GM23338 (cell line): ENCODE measurements around the gene SMIM21. TPM values are rescaled to one million over a fixed set of nuclear protein-coding genes. Genes with fewer than 3 reads are reported as not detected.

Experiments
- ATAC-seq: fragments of 200-7000 bp; cut with Tn5 transposase; 3 replicates; pipeline ENCODE4 v1.9.1; 2020
- DNase-seq: peaks from one replicate; pipeline ENCODE4 v3.0.0-alpha.2; 2015; ENCODE audit warnings: low spot score
- H2AFZ ChIP-seq: fragments of 200-600 bp; sonication (generic); 2 replicates; pipeline ENCODE4 v1.8.0; 2016; ENCODE audit warnings: antibody characterized with exemption, mild to moderate bottlenecking, moderate library complexity
- H3F3A ChIP-seq: fragments of 200-600 bp; sonication (generic); replicated peaks from 2 replicates; pipeline ENCODE4 v1.8.0; 2017; ENCODE audit warnings: antibody characterized with exemption, mixed run types, low read depth
- H3K27ac ChIP-seq: fragments of 200-600 bp; sonication (generic); 2 replicates; pipeline ENCODE4 v1.6.1; 2016; ENCODE audit warnings: low read depth
- H3K27me3 ChIP-seq: fragments of 200-600 bp; sonication (generic); 2 replicates; pipeline ENCODE4 v1.8.0; 2016; ENCODE audit warnings: mild to moderate bottlenecking, mixed run types, moderate library complexity; ENCODE audit not compliant: insufficient read depth
- H3K36me3 ChIP-seq: fragments of 200-600 bp; sonication (generic); 2 replicates; pipeline ENCODE4 v1.8.0; 2016; ENCODE audit warnings: mild to moderate bottlenecking; ENCODE audit not compliant: insufficient read depth
- H3K4me1 ChIP-seq: fragments of 200-600 bp; sonication (generic); 2 replicates; pipeline ENCODE4 v1.8.0; 2016; ENCODE audit warnings: mild to moderate bottlenecking, moderate library complexity; ENCODE audit not compliant: insufficient read depth
- H3K4me2 ChIP-seq: fragments of 200-600 bp; sonication (generic); 2 replicates; pipeline ENCODE4 v1.7.1; 2017; ENCODE audit warnings: mixed run types
- H3K4me3 ChIP-seq: fragments of 200-600 bp; sonication (generic); 2 replicates; pipeline ENCODE4 v1.6.1; 2016; ENCODE audit warnings: mixed run types
- H3K79me2 ChIP-seq: fragments of 200-600 bp; sonication (generic); replicated peaks from 2 replicates; pipeline ENCODE4 v1.8.0; 2017; ENCODE audit warnings: mild to moderate bottlenecking; ENCODE audit not compliant: insufficient read depth
- H3K9me2 ChIP-seq: fragments of 200-600 bp; sonication (generic); 2 replicates; pipeline ENCODE4 v1.8.0; 2017; ENCODE audit not compliant: insufficient read depth
- H4K20me1 ChIP-seq: fragments of 200-600 bp; sonication (generic); replicated peaks from 2 replicates; pipeline ENCODE4 v1.8.0; 2017; ENCODE audit warnings: mild to moderate bottlenecking; ENCODE audit not compliant: insufficient read depth
- H3K27ac Mint-ChIP-seq: 2 replicates; pipeline ENCODE4 v1.8.0; 2020; ENCODE audit warnings: inconsistent platforms, mild to moderate bottlenecking, moderate library complexity, mixed read lengths
- H3K27me3 Mint-ChIP-seq: 3 replicates; pipeline ENCODE4 v1.8.0; 2022; ENCODE audit warnings: low read depth, mild to moderate bottlenecking, moderate library complexity, mixed read lengths, inconsistent platforms; ENCODE audit not compliant: insufficient read depth, poor library complexity
- H3K36me3 Mint-ChIP-seq: 3 replicates; pipeline ENCODE4 v1.8.0; 2021; ENCODE audit warnings: low read depth, mild to moderate bottlenecking, inconsistent platforms, moderate library complexity, mixed read lengths
- H3K4me1 Mint-ChIP-seq: 3 replicates; pipeline ENCODE4 v1.8.0; 2020; ENCODE audit warnings: mild to moderate bottlenecking, inconsistent platforms, mixed read lengths
- H3K4me3 Mint-ChIP-seq: 3 replicates; pipeline ENCODE4 v1.8.0; 2021; ENCODE audit warnings: moderate library complexity, mild to moderate bottlenecking, inconsistent platforms, mixed read lengths
- H3K9me3 Mint-ChIP-seq: 3 replicates; pipeline ENCODE4 v1.8.0; 2020; ENCODE audit warnings: moderate library complexity, mild to moderate bottlenecking, inconsistent platforms, mixed read lengths
- EZH2phosphoT487 ChIP-seq: fragments of 200-600 bp; sonication (generic); IDR thresholded peaks from one replicate; pipeline ENCODE4 v1.8.1; 2018; ENCODE audit warnings: antibody characterized with exemption; ENCODE audit not compliant: unreplicated experiment
- POLR2AphosphoS5 ChIP-seq: IDR thresholded peaks from 2 replicates; pipeline ENCODE4 v1.6.1; 2016; ENCODE audit warnings: antibody characterized with exemption, low read depth
- REST ChIP-seq: IDR thresholded peaks from one replicate; pipeline ENCODE4 v1.6.1; 2018; ENCODE audit warnings: antibody characterized with exemption; ENCODE audit not compliant: unreplicated experiment
- ZNF331 ChIP-seq: fragments of 250-450 bp; sonication (Bioruptor Pico); IDR thresholded peaks from 2 replicates; pipeline ENCODE4 v1.5.0; 2020; ENCODE audit warnings: low read depth, mild to moderate bottlenecking, moderate library complexity
- ZNF462 ChIP-seq: fragments of 250-450 bp; sonication (Bioruptor Pico); IDR thresholded peaks from 2 replicates; pipeline ENCODE4 v1.5.0; 2020; ENCODE audit warnings: mild to moderate bottlenecking, moderate library complexity
- polyA plus RNA-seq: library from polyadenylated mRNA; unstranded; fragments of >200 nt; fragmentation: Nextera tagmentation; extraction: Ambion mirVana; gene quantifications from 2 replicates; pipeline ENCODE4 v1.2.1, GENCODE V29; 2016
- total RNA-seq: library from RNA; depleted of rRNA; stranded (reverse); fragments of >200 nt; shearing (Covaris generic); gene quantifications from 2 replicates; pipeline ENCODE4 v1.2.3, GENCODE V29; 2014
- TF ChIP-seq, protein P1 (sequence below): IDR thresholded peaks from 2 replicates; pipeline ENCODE4 v1.6.1; 2016; ENCODE audit warnings: antibody characterized with exemption
- TF ChIP-seq, protein P2 (sequence below), 2 experiments: fragments of 200-600 bp in 1 of 2; sonication (generic) in 1 of 2; conservative IDR thresholded peaks; 2 replicates each; pipeline versions ENCODE4 v1.5.1 to v1.6.1; 2016 to 2017; ENCODE audit warnings: antibody characterized with exemption in 2 of 2, low read depth in 2 of 2, mild to moderate bottlenecking in 2 of 2, moderate library complexity in 1 of 2

The SMIM21 gene
- total and polyA plus RNA-seq, 2 experiments from 2014 or later, result not detected

DNA sequence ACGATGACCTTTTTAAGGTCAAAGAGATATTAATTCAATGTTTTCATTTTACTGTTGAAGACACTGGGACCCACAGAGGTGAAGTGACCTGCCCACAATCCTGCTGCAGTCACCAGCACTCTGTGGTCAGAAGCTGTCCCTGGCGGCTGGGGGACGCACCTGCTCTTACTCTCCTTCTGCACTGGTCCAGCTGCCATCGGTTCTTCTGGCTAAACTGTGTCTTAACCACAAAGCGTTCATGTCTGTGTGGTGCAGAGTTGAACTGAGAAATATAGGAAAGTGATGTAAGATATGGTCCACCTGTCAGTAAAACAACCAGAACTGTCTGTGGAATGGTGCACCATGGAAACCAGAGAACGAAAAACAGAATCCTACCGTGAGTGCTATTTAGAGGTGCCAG, 44.9 kb upstream of the SMIM21 start (continued):
- TF ChIP-seq ZNF462 (CRISPR knock-in tag) (no peak), ZNF331 (CRISPR knock-in tag) (no peak), POLR2AphosphoS5 (no peak), EZH2phosphoT487 (no peak)
- TF ChIP-seq, protein P1, sequence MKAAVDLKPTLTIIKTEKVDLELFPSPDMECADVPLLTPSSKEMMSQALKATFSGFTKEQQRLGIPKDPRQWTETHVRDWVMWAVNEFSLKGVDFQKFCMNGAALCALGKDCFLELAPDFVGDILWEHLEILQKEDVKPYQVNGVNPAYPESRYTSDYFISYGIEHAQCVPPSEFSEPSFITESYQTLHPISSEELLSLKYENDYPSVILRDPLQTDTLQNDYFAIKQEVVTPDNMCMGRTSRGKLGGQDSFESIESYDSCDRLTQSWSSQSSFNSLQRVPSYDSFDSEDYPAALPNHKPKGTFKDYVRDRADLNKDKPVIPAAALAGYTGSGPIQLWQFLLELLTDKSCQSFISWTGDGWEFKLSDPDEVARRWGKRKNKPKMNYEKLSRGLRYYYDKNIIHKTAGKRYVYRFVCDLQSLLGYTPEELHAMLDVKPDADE, result no peak

DNA sequence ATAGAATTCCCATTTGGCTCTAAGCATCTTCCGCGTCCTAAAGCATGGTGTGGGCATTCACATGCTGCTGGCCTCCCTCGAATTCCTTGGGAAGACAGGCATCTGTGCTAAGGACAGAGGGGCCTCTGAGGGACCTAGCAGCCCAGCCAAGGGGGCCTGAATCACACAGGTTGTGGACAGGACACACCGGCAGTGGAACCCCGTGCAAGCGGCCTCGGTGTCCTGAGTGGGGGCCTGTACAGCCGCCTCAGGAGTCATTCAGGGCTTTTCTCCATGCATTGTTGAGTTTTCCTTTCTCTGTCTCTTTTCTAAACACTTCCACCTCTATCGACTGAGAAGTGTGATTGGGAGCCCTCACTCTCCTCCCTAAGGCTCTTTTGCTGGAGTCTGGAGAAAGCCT, 44.3 kb upstream of the SMIM21 start:
- Histone ChIP-seq H3K4me3 (no peak overlapping the region), H3K36me3 (no peaks in the 10 kb centered on the region), H3K79me2 (no peaks in the 10 kb centered on the region), H3K9me2 (no peaks in the 10 kb centered on the region), H3F3A (no peaks in the 10 kb centered on the region), H3K27ac (no peak overlapping the region), H3K4me1 (peaks cover 9% of the 10 kb centered on the region; the same call in 1 of the 2 replicates), H3K27me3 (no peaks in the 10 kb centered on the region), H3K4me2 (no peak overlapping the region), H4K20me1 (no peaks in the 10 kb centered on the region), H2AFZ (no peak overlapping the region)
- Mint-ChIP-seq H3K27me3 (no peaks in the 10 kb centered on the region), H3K4me3 (no peak overlapping the region), H3K9me3 (no peaks in the 10 kb centered on the region), H3K4me1 (peaks cover 7% of the 10 kb centered on the region; the same call in 2 of the 3 replicates), H3K36me3 (no peaks in the 10 kb centered on the region), H3K27ac (no peak overlapping the region)
- TF ChIP-seq REST, result no peak
- TF ChIP-seq, protein P2, sequence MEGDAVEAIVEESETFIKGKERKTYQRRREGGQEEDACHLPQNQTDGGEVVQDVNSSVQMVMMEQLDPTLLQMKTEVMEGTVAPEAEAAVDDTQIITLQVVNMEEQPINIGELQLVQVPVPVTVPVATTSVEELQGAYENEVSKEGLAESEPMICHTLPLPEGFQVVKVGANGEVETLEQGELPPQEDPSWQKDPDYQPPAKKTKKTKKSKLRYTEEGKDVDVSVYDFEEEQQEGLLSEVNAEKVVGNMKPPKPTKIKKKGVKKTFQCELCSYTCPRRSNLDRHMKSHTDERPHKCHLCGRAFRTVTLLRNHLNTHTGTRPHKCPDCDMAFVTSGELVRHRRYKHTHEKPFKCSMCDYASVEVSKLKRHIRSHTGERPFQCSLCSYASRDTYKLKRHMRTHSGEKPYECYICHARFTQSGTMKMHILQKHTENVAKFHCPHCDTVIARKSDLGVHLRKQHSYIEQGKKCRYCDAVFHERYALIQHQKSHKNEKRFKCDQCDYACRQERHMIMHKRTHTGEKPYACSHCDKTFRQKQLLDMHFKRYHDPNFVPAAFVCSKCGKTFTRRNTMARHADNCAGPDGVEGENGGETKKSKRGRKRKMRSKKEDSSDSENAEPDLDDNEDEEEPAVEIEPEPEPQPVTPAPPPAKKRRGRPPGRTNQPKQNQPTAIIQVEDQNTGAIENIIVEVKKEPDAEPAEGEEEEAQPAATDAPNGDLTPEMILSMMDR (conservative IDR thresholded peaks at IDR 0.05; ENCODE audit: low read depth in 2 of 2), result no peak
- ATAC-seq, result no peak
- DNase-seq, result no peak
